Stimulated activated CD8-positive, alpha-beta memory T cell treated with anti-CD3 and anti-CD28 coated beads, Interleukin-12 subunit alpha, Interleukin-12 subunit beta, amount 100 ng/mL, for 4 hours (primary cell): Measurements from ENCODE around the gene GRK5.
"Not testable (repeated sequence)": the region's sequence is repeated elsewhere in the genome, so short reads cannot be mapped to it uniquely, and the experiment has no call there.

ENCODE experiments used
- DNase-seq: peaks from one replicate; pipeline ENCODE4 v3.0.0-alpha.2; 2020; ENCODE audit warnings: low read depth

Gene GRK5

DNA sequence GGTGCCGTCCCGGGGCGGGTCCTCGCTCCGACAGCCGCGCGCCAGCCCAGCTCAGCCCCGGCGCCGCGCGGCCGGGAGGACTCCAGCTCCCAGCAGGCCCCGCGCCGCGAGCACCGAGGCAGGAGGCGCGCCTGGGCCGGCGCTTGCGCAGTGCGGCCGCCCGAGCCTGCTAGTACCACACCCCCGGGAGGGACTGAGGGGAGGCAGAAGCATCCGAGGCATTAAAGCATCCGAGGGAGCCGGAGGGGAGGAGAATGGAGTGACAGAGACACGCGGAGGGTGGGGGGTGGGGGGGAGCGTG, at the start of gene GRK5:
TSS of gene GRK5 (plus strand) at position 206 of the 301 bp plus-strand sequence. CDS start 347 bp downstream, outside the sequence.
- peak; percentile 93 for DNase-seq

DNA sequence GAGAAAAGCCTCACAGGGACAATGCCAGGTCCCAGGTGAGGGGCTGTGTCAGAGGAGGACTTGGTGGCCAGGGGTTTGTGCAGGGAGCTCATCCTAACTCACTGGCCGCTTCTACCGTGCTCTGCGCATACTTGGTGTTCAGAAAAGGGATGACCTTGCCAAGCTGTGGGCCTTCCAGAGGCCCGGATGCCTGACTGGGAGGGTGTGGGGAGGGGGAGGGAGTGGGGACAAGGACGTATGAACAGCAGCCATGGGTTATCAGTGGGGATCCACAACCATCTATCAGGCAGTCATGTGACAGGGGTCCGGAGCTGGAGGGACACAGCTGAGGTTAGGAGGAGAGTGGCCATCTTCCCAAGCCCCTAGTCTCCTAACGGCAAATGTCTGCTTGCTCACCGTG, 48.0 kb upstream of the GRK5 start:
- DNase-seq, result no peak

DNA sequence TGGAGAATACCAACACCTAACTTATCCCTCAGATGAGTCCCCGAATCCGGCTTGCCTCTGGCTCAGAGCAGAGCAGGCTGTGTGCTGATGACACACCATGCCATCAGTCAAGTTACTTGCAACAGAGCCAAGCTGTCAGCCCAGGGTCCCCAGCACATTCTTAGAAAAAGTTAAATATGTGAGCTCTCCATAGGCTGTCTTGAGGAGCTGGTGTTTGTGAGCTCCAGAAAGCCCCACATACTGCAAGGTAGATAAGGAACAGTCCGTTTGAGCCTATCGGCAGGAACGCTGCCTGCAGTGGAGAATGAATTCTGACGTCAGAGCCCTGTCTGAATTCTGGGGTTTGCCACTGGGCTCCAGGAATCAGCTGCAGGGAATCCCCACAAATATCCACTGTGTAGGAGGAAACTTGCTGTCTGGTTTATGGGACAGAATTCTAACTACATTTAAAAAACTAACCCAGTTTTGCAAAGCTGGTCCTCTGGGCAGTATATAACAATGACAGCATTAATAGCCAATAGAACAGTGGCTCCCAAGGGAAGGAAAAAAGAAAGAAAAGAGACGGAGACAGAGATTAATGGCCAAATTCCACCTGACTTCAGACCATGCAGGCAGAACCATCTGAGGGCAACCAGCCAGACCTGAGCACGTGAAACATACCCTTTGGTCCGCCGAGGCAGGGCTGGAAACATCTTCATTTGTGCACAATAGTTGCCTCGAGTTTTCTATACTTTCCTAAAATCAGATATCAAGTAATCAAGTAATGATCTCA, 45.5 kb upstream of the GRK5 start:
- DNase-seq, result no peak

DNA sequence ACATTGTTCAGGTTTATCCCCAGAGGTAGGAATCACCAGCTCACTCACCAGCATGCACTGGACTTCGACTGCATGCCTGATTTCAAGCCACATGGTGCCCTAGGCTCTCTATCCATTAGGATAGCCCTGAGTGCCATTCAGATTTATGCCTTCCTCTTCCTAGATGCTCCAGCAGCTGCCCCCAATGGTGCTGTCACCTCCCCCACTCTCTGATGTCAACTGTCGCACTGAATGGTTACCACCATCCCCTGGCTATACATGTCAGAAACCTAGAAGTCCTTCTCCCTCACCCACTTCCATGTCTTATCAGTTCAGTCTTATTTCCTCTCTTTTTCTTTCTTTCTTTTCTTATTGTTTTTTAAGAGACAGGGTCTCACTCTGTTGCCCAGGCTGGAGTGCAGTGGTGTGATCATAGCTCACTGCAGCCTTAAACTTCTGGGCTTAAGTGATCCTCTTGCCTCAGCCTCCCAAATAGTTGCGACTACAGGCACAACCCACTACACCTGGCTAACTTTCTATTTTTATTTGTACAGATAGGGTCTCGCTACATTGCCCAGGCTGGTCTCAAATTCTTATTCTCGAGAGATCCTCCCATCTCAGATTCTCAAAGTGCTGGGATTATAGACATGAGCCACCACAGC, 44.8 kb upstream of the GRK5 start:
- no peak for DNase-seq

DNA sequence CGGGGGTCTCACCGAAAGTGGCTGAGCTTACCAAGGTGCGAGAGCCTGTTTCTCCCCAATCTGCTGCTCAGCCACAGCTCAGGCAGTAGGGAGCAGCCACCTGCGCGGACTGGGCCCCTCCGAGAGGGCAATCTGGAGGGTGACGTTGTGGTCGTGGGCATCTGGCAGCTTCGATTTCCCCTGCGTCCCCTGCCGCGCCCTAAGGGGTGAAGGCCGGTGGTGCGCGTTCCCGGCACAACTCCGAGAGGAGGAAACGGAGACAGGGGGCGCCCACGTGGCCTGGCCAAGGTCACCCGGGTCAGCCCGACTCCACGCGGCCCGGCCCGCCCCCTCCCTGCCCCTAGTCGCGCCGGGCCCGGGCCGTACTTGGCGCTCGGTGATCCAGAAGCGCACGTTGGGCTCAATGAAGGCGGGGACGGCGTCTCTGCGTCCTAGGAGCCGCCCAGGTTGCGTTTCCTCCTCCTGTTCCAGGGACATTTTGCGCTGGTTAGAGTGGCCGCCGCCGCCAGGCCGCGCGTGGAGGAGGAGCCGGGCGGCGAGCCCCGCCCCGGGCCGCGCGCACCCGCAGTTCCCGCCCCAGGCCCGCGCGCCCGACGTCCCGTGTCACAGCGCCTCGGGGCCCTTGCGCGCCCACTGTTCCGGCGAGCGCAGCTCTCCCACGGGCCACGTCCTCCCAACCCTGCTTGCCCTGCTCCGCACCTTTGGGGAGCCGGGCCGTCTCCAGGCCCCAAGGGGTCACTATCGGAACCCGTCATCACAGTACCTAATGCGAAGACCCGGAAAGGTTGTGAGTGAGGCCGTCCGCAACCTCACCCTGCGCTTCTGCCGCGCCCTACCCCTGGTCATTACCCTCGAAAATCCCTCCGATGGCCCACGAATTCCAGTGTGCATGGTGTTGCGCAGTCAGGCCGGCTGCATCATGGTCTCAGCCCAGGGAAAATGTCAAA, 41.9 kb upstream of the GRK5 start, which contains the start of gene SFXN4:
TSS of gene SFXN4 (minus strand) at position 544 of the 947 bp plus-strand sequence. CDS start at position 477, 67 bp downstream.
- DNase-seq, result peak; percentile 70

DNA sequence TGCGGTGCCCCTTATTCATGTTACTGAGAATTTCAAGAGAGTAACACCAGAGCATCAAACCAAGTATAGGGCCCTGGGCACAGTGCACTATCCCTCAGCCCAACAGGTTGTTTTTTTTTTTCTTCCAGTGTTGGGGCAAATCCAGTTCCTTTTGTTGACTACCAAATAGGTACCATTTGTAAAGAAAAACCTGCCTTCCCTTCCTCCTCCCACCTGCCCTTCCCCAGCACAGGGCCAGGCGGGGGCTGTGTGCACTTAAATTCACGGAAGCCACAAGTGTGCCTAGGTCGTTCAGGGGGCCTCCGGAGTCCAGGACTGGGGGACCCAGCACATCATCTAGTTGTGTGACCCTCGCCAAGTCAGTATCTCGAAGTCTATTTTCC, 41.3 kb upstream of the GRK5 start:
- no peak for DNase-seq

DNA sequence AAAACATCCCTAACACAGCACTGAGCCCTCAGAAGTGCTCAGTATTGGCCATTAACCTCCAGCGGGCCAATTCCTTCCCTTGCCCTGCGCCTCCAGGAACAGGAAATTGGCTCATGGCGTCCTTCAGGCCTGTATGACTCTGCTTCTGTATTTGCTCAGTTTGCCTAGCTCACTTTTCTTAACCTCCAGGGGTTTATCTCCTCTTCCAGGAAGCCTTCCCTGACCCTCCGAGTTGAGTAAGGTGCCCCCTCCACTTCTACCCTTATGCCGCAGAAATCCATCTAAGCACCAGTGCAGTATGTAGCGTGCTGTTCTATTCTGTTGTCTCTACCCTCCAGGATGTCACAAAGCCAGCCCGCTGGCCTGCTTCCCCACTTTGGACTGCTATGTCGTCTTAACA, 40.8 kb upstream of the GRK5 start:
- no peak for DNase-seq

DNA sequence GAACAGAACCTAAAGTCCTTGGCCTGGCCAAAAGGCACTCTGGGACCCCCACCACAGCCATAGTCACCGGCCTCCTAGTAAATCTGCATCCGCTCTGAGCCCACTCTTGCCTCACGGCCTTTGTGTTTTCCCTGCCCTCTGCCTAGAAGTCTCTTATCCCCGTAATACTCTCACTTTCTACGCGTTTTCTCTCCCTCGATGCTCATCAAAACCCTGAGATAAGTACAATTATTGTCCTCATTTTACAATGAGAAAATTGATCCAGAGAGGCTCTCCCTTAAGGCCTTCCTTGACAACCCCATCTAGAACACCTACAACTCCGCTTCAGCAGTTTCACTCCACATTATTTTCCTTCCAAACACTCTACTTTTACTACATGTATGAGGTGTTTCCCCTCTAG, 40.3 kb upstream of the GRK5 start:
- no peak for DNase-seq

DNA sequence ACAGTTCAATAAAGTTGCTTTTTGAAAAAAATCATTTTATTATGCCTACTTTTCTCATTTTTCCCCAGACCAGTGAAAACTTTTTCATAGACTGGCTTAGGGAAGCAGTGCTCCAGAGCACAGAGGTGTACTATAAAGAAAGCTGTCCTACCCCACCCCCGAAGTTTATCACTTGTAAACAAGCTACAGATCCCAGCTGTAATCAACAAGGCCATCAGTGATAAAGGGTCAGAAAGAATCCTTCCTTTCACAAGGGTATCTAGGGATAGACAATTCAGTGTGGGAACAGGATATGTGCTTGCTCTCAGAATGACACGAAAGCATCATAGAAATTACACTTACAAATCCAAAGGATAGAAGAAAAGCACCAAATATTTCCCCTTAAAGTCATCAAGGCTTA, 33.3 kb upstream of the GRK5 start:
- DNase-seq, result no peak

DNA sequence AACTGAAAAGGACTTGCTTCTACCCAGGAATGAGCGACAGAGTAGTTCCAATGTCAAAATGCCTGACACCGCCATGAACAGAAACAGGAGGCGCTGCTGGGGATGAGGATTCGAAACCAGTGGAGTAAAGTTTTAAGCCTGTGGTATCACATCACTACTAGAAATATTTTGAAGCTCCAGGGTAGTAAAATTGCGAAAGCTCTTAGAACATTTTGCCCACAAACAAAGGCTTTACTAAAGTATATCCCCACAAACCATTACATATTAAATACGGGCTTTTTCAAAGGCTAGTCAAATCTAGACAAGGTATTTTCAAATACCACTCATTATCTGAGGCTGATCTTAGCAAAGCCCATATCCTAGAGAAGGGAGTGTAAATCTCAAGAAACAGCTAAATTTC, 31.2 kb upstream of the GRK5 start:
- DNase-seq, result no peak

DNA sequence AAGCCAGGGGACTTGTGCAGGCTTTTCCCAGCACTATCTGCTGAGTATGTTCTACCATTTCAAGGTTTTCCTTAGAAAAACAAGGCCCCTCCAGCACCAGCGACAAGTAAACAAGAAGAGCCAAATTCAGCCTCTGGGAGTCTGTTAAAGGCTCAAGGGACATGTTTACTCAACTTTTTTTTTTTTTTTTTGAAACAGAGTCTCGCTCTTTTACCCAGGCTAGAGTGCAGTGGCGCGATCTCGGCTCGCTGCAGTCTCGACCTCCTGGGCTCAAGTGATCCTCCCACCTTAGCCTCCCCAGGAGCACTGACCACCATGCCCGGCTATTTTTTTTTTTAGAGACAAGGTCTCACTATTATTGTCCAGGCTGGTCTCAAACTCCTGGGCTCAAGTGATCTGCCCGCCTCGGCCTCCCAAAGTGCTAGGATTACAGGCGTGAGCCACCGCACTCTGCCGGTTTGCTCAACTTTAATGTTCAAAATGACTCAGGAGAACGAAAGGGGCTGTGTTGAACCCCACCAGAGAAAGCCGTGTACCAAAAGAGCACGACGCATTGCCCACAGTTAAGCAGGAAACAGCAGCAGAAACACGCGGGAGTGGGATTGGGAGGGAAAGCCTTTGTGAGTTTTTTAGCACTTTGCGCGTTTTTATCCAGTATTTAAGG, 29.5 kb upstream of the GRK5 start:
- DNase-seq, result no peak

DNA sequence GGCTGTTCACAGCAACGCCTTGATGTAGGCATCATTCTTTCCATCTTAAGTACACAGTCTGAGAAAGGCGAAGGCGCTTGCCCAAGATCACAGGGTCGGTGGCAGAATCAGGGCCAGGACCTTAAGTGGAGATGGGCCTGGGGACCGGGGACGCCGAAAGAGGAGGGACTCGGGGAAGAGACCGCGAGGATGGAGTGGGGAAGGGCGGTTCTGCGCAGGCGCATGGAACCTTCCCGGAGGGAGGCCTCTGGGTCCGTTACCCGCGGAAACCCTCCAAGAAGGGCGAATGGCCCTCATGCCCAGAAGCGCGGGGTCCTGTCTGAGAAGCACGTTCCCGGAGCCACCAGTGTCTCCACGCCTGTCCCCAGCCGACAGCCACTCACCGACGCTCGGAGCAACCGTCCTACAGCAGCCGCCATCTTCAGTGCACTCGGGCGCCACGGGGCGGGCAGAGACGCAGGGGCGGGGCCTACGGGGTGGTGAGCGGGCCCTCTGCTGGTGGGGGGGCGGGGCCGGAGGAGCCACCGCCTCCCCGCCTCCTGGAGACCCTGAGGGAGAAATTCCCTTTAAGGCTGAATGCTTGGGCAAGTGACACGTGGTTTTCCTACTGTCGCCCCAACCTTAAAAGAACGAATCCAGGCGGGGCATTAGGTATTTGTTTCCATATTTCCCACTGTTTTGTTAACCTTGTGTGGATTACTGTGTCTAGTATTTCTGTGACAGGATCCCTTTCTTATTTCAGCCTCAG, 28.8 kb upstream of the GRK5 start, which contains the start of gene PRDX3:
TSS of gene PRDX3 (minus strand) at position 441 of the 748 bp plus-strand sequence. CDS start at position 419, 22 bp downstream.
- peak; percentile 88 for DNase-seq

DNA sequence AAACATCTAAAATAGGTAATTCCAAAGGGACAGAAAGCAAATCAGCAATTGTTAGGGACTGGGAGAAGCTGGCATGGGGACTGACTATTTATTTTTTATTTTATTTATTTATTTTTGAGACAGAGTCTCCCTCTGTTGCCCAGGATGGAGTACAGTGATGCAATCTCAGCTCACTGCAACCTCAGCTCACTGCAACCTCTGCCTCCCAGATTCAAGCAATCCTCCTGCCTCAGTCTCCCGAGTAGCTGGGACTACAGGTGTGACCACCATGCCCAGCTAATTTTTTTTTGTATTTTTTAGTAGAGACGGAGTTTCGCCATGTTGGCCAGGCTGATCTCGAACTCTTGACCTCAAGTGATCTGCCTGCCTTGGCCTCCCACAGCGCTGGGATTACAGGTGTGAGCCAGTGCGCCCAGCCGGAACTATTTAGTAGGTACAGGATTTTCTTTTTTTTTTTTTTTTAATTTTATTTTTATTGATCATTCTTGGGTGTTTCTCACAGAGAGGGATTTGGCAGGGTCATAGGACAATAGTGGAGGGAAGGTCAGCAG, 26.4 kb upstream of the GRK5 start:
- not testable (repeated sequence) for DNase-seq

DNA sequence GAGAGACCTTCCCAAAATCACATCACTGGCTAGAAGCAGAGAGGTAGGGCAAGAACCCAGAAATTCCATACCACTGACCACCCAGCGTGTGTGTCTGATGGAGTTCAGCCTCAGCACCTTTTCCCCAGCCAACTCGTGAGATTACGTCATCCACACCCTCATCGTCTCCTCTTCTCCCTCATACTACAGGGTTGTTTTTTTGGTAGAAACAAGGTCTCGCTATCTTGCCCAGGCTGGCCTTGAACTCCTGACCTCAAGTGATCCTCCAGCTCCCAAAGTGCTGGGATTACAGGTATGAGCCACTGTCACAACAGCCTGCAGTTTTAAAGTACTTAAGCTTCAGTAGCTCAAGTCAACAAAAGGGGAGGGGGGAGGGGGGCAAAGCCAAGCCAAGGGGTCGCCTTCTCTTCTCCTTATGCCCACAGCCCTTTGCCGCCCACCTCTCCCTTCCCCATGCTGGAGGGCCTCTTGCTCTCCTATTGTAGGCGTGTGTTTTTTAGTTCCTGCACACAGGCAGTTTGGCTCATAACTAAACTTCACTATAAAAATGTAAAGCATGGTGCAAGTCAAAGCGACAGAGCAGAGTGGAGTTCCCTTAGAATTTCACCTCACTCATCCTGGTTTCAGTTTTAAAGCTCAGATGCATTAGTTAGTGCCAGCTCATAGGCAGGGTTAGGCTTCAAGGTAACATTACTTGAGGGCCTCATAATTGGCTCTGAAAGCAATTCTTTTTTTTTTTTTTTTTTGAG, 23.5 kb upstream of the GRK5 start:
- no peak for DNase-seq

DNA sequence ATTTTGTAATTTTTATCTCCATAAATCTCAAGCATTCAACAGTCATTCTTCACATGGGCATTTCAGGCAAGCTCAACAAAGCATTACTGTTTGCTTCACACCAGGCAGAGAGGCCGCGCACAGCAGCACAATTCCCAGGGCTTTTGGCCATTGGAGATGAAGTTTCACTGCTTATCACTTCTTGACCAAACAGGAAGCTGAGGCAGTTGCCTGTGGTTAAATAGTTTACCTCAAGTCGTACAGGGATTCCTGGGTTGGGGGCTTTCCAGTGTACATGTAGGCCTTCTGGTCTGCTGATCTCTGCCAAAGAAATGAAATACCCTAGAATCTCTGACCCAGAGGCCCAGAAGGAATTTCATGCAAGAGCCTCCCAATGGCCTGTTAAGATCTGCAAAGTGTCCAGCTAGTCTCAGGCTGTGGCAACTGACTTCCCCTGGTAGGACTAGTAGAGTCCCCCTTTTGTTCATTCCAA, 17.5 kb upstream of the GRK5 start:
- DNase-seq, result no peak

DNA sequence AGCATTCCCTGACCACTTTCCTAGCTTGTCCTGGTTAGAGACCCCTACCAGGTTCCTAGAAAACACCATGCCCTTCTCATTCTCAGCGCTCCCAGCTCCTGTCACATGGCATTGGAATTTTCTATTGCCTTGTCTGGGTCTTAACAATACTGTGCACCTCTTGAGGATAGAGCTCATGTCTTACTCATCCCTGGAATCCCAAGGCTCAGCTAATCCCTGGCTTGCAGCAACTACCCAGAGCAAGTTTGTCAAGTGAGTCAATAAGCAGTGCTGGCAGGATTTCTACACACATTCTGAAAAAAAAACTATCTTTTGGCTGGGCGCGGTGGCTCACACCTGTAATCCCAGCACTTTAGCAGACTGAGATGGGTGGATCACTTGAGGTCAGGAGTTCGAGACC, 17.0 kb upstream of the GRK5 start:
- no peak for DNase-seq

DNA sequence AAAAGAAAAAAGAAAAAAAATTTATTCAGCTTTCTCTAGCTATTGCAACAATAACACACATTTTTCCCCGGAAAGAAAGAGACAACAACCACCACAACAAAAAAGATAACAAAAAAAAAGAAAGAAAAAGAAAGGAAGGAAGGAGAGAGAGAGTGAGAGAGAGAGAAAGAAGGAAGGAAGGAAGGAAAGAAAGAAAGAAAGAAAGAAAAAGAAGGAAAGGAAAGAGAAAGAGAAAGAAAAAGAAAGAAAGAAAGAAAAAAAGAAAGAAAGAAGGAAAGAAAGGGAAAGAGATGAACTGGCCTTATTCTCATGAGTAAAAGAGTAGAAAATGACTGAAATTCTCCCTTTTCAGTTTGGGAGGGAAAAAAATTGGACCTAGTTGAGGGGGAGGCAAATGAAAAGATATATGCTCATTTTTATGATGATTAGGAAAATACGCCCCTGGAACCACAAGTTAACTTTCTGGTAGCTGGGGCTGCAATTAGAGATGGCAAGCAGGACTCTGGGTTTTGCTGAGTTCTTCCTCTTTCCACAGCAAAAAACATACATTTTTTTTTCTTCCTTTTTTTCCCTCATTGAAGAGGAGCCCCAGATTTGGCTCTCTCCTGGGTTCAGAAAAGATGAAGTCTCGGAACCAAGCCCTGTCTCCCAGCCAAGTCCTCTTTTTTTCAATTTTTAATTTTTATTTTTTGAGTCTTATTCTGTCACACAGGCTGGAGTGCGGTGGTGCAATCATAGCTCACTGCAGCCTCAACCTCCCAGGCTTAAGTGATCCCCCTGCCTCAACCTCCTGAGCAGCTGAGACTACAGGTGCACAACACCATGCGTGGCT, 16.2 kb upstream of the GRK5 start:
- no peak for DNase-seq

DNA sequence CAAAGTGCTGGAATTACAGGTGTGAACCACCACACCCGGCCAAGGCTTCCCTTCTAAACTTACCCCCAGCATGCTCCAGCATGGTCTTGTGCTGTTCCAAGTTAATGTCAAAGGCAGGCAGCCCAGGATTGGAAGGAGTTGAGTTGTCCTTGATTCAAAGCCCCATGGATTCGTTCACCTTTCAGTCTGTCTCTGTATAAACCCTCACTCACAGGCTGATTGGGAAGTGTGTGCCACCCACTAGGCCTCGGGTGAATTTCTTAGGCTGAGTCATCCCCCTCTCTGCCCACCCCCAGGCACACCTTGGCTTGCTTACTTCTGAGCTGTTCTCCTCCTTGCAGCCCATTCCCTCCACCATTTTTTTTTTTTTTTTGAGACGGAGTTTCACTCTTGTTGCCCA, 15.5 kb upstream of the GRK5 start:
- DNase-seq, result no peak

DNA sequence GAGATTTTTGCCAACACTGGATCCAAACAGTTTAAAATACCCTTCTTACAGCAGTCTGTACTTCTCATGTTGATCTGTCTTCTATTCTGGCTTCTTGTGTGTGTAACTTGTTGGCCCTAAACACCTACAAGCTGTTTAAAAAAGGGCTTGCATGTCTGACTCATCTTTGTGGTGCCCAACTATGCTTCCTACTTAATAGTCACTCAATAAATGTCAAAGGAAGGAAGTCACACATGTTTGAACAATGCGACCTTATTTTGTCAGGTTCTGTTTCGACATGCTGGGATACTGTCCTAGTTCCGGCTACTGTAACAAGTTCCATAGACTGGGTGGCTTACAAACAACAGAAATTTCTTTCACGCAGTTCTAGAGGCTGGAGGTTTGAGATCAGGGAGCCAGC, 9.4 kb upstream of the GRK5 start:
- no peak for DNase-seq
